Brain microvascular endothelial cell (primary cell): ENCODE measurements around the gene IGFALS.

Experiments
- DNase-seq: peaks from one replicate; pipeline ENCODE4 v3.0.0-alpha.2; 2020
- H3K27ac ChIP-seq: fragments of 250-450 bp; sonication (Bioruptor Pico); 2 replicates; pipeline ENCODE4 v1.5.1; 2020; ENCODE audit warnings: mild to moderate bottlenecking, moderate library complexity
- H3K27me3 ChIP-seq: fragments of 250-450 bp; sonication (Bioruptor Pico); replicated peaks from 2 replicates; pipeline ENCODE4 v1.5.1; 2020; ENCODE audit warnings: mild to moderate bottlenecking
- H3K36me3 ChIP-seq: fragments of 250-450 bp; sonication (Bioruptor Pico); replicated peaks from 2 replicates; pipeline ENCODE4 v1.5.1; 2020; ENCODE audit warnings: mild to moderate bottlenecking
- H3K4me3 ChIP-seq: 2 replicates; pipeline ENCODE4 v1.5.1; 2011; ENCODE audit warnings: low read depth, mild to moderate bottlenecking, control low read depth, low read length, moderate library complexity
- CTCF ChIP-seq: IDR thresholded peaks from 2 replicates; pipeline ENCODE4 v1.5.1; 2011; ENCODE audit warnings: low read depth, mild to moderate bottlenecking, moderate library complexity, low read length, control low read depth, inconsistent platforms; ENCODE audit errors: missing control alignments
- in situ Hi-C: cut with HindIII; loops from 2 replicates; pipeline ENCODE4 v1.10.0; 2017; ENCODE audit warnings: low sequenced_read_pairs, low pct_ligation_motif_present

IGFALS gene

DNA sequence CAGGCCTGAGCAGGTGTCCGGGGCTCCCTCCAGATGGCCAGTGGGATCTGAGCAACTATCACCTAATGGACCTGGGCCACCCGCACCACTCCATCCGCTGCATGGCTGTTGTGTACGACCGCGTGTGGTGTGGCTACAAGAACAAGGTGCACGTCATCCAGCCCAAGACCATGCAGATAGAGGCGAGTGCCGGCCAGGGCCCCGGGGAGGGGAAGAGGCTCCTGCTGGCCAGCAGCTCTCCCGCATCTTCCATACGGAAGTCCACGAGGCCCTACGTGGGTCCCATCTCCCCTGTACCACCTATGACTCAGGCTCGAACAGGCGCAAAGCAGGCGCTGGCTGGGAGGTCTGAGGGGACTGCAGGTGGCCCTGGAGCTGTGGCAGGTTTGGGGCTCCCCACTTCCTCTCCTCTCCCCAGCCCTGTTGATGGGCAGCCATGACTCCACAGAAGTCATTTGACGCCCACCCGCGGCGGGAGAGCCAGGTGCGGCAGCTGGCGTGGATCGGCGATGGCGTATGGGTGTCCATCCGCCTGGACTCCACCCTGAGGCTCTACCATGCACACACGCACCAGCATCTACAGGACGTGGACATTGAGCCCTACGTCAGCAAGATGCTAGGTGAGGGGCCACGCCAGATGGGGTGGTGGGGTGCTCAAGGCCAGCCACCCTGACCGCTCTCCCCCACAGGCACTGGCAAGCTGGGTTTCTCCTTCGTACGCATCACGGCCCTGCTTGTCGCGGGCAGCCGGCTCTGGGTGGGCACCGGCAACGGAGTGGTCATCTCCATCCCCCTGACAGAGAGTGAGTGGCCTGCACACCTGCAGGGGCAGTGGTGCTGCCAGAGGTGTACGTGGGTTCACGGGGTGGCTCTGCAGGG, 26.1 kb downstream of the IGFALS start:
- H3K4me3 ChIP-seq = no peak overlapping the region
- no peak for TF ChIP-seq CTCF
- H3K27me3 ChIP-seq = no peaks in the 10 kb centered on the region
- in situ Hi-C loops = no loop called here
- H3K27ac ChIP-seq = no peak overlapping the region
- peaks cover 69% of the 10 kb centered on the region for H3K36me3 ChIP-seq
- DNase-seq = no peak

DNA sequence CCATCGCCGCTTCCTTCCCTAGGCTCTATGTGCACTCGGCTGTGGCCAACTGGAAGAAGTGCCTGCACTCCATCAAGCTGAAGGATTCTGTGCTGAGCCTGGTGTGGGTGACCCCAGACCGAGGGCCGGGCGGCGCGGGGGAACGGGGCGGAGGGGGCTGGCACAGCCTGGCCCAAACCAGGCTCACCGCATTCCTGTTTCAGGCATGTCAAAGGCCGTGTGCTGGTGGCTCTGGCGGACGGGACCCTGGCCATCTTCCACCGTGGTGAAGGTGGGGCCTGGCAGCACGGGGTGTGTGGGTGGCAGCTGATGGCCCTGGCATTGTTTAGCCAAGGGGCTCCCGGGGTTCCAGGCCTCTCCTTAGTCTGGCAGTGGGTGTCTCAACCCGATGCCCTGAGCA, 26.8 kb downstream of the IGFALS start:
- in situ Hi-C loops = no loop called here
- no peak for DNase-seq
- H3K36me3 ChIP-seq = peaks cover 75% of the 10 kb centered on the region
- H3K27ac ChIP-seq = no peak overlapping the region
- no peak for TF ChIP-seq CTCF
- H3K27me3 ChIP-seq = no peaks in the 10 kb centered on the region
- H3K4me3 ChIP-seq = no peak overlapping the region

GRCh38 chr16:1766231-1766630, 27.3 kb downstream of the IGFALS start:
- no peaks in the 10 kb centered on the region for H3K27me3 ChIP-seq
- TF ChIP-seq CTCF = no peak
- H3K36me3 ChIP-seq = peaks cover 76% of the 10 kb centered on the region
- DNase-seq = no peak
- H3K4me3 ChIP-seq = no peak overlapping the region
- no peak overlapping the region for H3K27ac ChIP-seq
- in situ Hi-C loops = no loop called here

GRCh38 chr16:1765826-1766225, 27.7 kb downstream of the IGFALS start:
- H3K27ac ChIP-seq = no peak overlapping the region
- no peaks in the 10 kb centered on the region for H3K27me3 ChIP-seq
- in situ Hi-C loops = no loop called here
- no peak overlapping the region for H3K4me3 ChIP-seq
- H3K36me3 ChIP-seq = peaks cover 80% of the 10 kb centered on the region
- no peak for DNase-seq
- no peak for TF ChIP-seq CTCF

- peaks cover 83% of the 10 kb centered on the region for H3K36me3 ChIP-seq
- H3K27me3 ChIP-seq = no peaks in the 10 kb centered on the region
- DNase-seq = no peak
- no peak overlapping the region for H3K27ac ChIP-seq
- no peak overlapping the region for H3K4me3 ChIP-seq
- TF ChIP-seq CTCF = no peak
- in situ Hi-C loops = no loop called here
Observed at GRCh38 chr16:1764971-1765370, 28.5 kb downstream of the IGFALS start.
